Keratinocyte (primary cell): ENCODE data around the gene ELOF1. TPM values are rescaled to one million over a fixed set of nuclear protein-coding genes. Genes with fewer than 3 reads are reported as not detected.

Source experiments
- DNase-seq: peaks from one replicate; pipeline ENCODE4 v3.0.0-alpha.2; 2011; ENCODE audit warnings: low read depth, missing footprints, low spot score
- FAIRE-seq: peaks from 2 replicates; lab custom pipeline; 2011; peaks lifted over from hg19 to GRCh38; lab: Jason Lieb, UNC
- H2AFZ ChIP-seq: 2 replicates; pipeline ENCODE4 v1.6.0; 2012; ENCODE audit warnings: low read length, control low read depth, inconsistent platforms; ENCODE audit not compliant: control insufficient read depth
- H3K27ac ChIP-seq: 2 replicates; pipeline ENCODE4 v1.5.1; 2011; ENCODE audit warnings: low read length; ENCODE audit not compliant: control insufficient read depth, insufficient read depth
- H3K27me3 ChIP-seq: 3 replicates; pipeline ENCODE4 v1.6.0; 2011; ENCODE audit warnings: low read length; ENCODE audit not compliant: control insufficient read depth, insufficient read depth; ENCODE audit errors: extremely low read depth
- H3K36me3 ChIP-seq, 2 experiments: 2 replicates in 1 of 2; 3 replicates in 1 of 2; pipeline ENCODE4 v1.5.1; 2011; ENCODE audit warnings: low read length in 2 of 2, mild to moderate bottlenecking in 1 of 2; ENCODE audit not compliant: control insufficient read depth in 2 of 2, insufficient read depth in 2 of 2; ENCODE audit errors: extremely low read depth in 1 of 2
- H3K4me1 ChIP-seq: 3 replicates; pipeline ENCODE4 v1.5.1; 2011; ENCODE audit warnings: low read length; ENCODE audit not compliant: control insufficient read depth, insufficient read depth; ENCODE audit errors: extremely low read depth
- H3K4me2 ChIP-seq: 3 replicates; pipeline ENCODE4 v1.6.0; 2011; ENCODE audit warnings: low read depth, low read length; ENCODE audit not compliant: control insufficient read depth, insufficient read depth; ENCODE audit errors: extremely low read depth
- H3K4me3 ChIP-seq, 3 experiments: fragments of 200-600 bp in 1 of 3; sonication (generic) in 1 of 3; 2 replicates in 2 of 3; 3 replicates in 1 of 3; pipeline ENCODE4 v1.5.1; 2011 to 2016; ENCODE audit warnings: low read length in 3 of 3, mild to moderate bottlenecking in 3 of 3, control low read depth in 2 of 3, inconsistent platforms in 1 of 3, low read depth in 1 of 3, mixed read lengths in 1 of 3, mixed run types in 1 of 3, moderate library complexity in 1 of 3; ENCODE audit not compliant: control insufficient read depth in 2 of 3, insufficient read depth in 2 of 3; ENCODE audit errors: extremely low read depth in 1 of 3
- H3K79me2 ChIP-seq: 2 replicates; pipeline ENCODE4 v1.6.0; 2012; ENCODE audit warnings: low read length; ENCODE audit not compliant: control insufficient read depth, insufficient read depth
- H3K9ac ChIP-seq: 3 replicates; pipeline ENCODE4 v1.6.0; 2011; ENCODE audit warnings: low read length; ENCODE audit not compliant: control insufficient read depth, insufficient read depth; ENCODE audit errors: extremely low read depth
- H3K9me1 ChIP-seq: 3 replicates; pipeline ENCODE4 v1.6.0; 2011; ENCODE audit warnings: low read length; ENCODE audit not compliant: control insufficient read depth, insufficient read depth; ENCODE audit errors: extremely low read depth
- H3K9me3 ChIP-seq: 2 replicates; pipeline ENCODE4 v1.5.1; 2012; ENCODE audit warnings: low read depth, low read length; ENCODE audit not compliant: control insufficient read depth
- H4K20me1 ChIP-seq: 3 replicates; pipeline ENCODE4 v1.6.0; 2011; ENCODE audit warnings: low read length; ENCODE audit not compliant: control insufficient read depth, insufficient read depth; ENCODE audit errors: extremely low read depth
- CTCF ChIP-seq, 3 experiments: IDR thresholded peaks in 1 of 3; conservative IDR thresholded peaks in 1 of 3; optimal IDR thresholded peaks in 1 of 3; 2 replicates in 2 of 3; 3 replicates in 1 of 3; pipeline versions ENCODE3 to v1.5.1; 2011; ENCODE audit warnings: low read length in 3 of 3, mild to moderate bottlenecking in 3 of 3, moderate library complexity in 2 of 3, control low read depth in 1 of 3, inconsistent platforms in 1 of 3; ENCODE audit not compliant: insufficient read depth in 2 of 3; ENCODE audit errors: extremely low read depth in 1 of 3
- EZH2 ChIP-seq: IDR thresholded peaks from one replicate; pipeline ENCODE4 v1.6.1; 2012; ENCODE audit warnings: inconsistent platforms, mild to moderate bottlenecking, low read length, moderate library complexity
- dilution Hi-C: fragments of 300-500 bp; cut with MboI; formaldehyde crosslinking; loops from one replicate; pipeline ENCODE4 v1.7.0; 2020; ENCODE audit warnings: low sequenced_read_pairs; ENCODE audit not compliant: extremely low pct_ligation_motif_present
- polyA plus RNA-seq, 5 experiments: library from polyadenylated mRNA; depleted of rRNA in 3 of 5; stranded (reverse) in 3 of 5; stranded (forward) in 1 of 5; unstranded in 1 of 5; fragments of >200 nt; gene quantifications; 1 replicate in 1 of 5; 2 replicates in 3 of 5; 3 replicates in 1 of 5; pipeline versions ENCODE4 v1.2.1 to v1.2.3, GENCODE V29; 2011 to 2012; ENCODE audit warnings: missing spikeins in 2 of 5, low read depth in 1 of 5, low replicate concordance in 1 of 5

ELOF1 gene
- polyA plus RNA-seq, 1 donor (not counting 4 experiments of a cell fraction or from before 2014, with no cell fraction given), result 45.3 TPM

GRCh38 chr19:11507370-11508078, 51.5 kb downstream of the ELOF1 start:
- FAIRE-seq, result no peak
- H3K27ac ChIP-seq, result no peak overlapping the region
- H3K27me3 ChIP-seq, result no peaks in the 10 kb centered on the region
- dilution Hi-C loops, result no loop called here
- no peaks in the 10 kb centered on the region for H4K20me1 ChIP-seq
- peaks cover 0 to 1% of the 10 kb centered on the region in 2 experiments for H3K36me3 ChIP-seq
- no peaks in the 10 kb centered on the region for H3K9me1 ChIP-seq
- TF ChIP-seq EZH2, result no peak
- no peak for TF ChIP-seq CTCF (optimal IDR thresholded peaks at IDR 0.05 in 1 of 3, IDR thresholded peaks at IDR 0.05 in 1 of 3, conservative IDR thresholded peaks at IDR 0.05 in 1 of 3; ENCODE audit: extremely low read depth in 1 of 3, insufficient read depth in 2 of 3, low read length in 3 of 3)
- no peak overlapping the region for H3K4me2 ChIP-seq
- H2AFZ ChIP-seq, result no peak overlapping the region
- H3K9ac ChIP-seq, result no peak overlapping the region
- no peaks in the 10 kb centered on the region for H3K79me2 ChIP-seq
- no peak for DNase-seq
- no peaks in the 10 kb centered on the region for H3K9me3 ChIP-seq
- H3K4me1 ChIP-seq, result peaks cover 9% of the 10 kb centered on the region
- no peak overlapping the region for H3K4me3 ChIP-seq

- FAIRE-seq, result no peak
- no peak overlapping the region for H2AFZ ChIP-seq
- dilution Hi-C loops, result no loop called here
These were observed 52.1 kb downstream of the ELOF1 start for GRCh38 chr19:11506967-11507366.

More at GRCh38 chr19:11506967-11507366, 52.1 kb downstream of the ELOF1 start:
- H3K9me3 ChIP-seq, result no peaks in the 10 kb centered on the region
- H3K27ac ChIP-seq, result no peak overlapping the region
- H3K4me3 ChIP-seq, result no peak overlapping the region
- H3K27me3 ChIP-seq, result no peaks in the 10 kb centered on the region
- peaks cover 9% of the 10 kb centered on the region for H3K4me1 ChIP-seq
- DNase-seq, result no peak
- no peaks in the 10 kb centered on the region for H4K20me1 ChIP-seq
- H3K9ac ChIP-seq, result no peak overlapping the region
- TF ChIP-seq EZH2 (no peak), CTCF (optimal IDR thresholded peaks at IDR 0.05 in 1 of 3, IDR thresholded peaks at IDR 0.05 in 1 of 3, conservative IDR thresholded peaks at IDR 0.05 in 1 of 3; ENCODE audit: extremely low read depth in 1 of 3, insufficient read depth in 2 of 3, low read length in 3 of 3) (no peak)
- no peaks in the 10 kb centered on the region for H3K79me2 ChIP-seq
- no peaks in the 10 kb centered on the region for H3K9me1 ChIP-seq
- peaks cover 0 to 2% of the 10 kb centered on the region in 2 experiments for H3K36me3 ChIP-seq
- no peak overlapping the region for H3K4me2 ChIP-seq
